Stimulated activated CD4-positive, alpha-beta T cell treated with anti-CD3 and anti-CD28 coated beads, Interleukin-15, amount 100 ng/mL, for 24 hours (primary cell): ENCODE data around the gene EVI5.
A peak's percentile ranks its signal among the peaks of the same experiment; 100 is the strongest.
"Not testable (repeated sequence)": the region's sequence is repeated elsewhere in the genome, so short reads cannot be mapped to it uniquely, and the experiment has no call there.

Experiments used
- DNase-seq: peaks from one replicate; pipeline ENCODE4 v3.0.0-alpha.2; 2020

EVI5 gene

GRCh38 chr1:92746255-92746654 lies 38.7 kb downstream of the EVI5 start:
- DNase-seq = not testable (repeated sequence)

DNA sequence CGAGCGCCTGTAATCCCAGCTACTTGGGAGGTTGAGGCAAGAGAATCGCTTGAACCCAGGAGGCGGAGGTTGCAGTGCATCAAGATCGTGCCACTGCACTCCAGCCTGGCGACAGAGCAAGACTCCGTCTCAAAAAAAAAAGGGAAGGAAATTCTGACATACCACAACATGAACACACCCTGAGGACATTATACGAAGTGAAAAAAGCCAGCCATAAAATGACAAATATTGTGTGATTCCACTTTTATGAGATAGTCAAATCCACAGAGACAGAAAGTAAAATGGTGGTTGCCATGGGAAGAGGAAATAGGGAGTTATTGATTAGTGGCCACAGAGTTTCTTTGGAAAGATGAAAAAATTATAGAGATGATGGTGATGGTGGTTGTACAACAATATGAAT lies 41.7 kb downstream of the EVI5 start:
- no peak for DNase-seq

GRCh38 chr1:92739669-92740524 lies 45.0 kb downstream of the EVI5 start:
- DNase-seq = no peak

DNA sequence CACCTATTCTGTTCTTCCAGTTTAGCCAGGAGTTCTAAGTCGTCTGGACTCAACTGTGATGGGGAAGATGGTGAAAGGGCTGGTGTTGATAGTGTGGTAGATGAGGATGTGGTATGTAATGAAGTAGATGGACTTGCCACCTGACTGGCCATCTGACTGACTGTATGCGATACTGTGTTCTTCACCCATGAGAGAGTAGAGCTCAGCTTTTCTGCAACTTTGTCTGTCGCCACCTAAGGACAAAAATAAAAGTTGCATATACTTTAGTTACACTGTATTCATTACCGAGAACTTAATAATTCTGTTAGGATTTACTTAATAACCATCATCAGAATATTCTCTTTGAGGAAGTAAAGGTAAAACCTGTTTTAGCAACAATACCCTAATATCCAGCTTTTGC lies 48.5 kb downstream of the EVI5 start:
- no peak for DNase-seq

DNA sequence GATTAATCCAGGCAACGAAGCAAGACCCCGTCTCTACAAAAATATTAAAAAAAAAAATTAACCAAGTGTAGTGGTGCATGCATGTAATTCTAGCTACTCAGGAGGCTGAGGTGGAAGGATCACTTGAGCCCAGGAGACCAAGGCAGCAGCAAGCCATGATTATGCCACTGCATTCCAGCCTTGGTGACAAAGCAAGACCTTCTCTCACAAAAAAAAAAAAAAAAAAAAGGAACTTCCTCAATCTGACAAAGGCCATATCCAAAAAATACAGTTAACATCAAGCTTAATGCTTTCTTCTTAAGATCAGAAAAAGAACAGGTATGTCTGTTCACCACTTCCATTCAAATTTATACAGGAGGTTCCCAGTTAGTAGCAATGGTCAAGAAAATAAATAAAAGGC lies 54.4 kb downstream of the EVI5 start:
- DNase-seq = no peak

- no peak for DNase-seq
Observed at GRCh38 chr1:92728697-92729096, 56.2 kb downstream of the EVI5 start.

GRCh38 chr1:92723713-92724112 lies 61.2 kb downstream of the EVI5 start:
- DNase-seq = not testable (repeated sequence)

- DNase-seq = no peak
Observed at GRCh38 chr1:92721886-92722285, 63.0 kb downstream of the EVI5 start.

GRCh38 chr1:92721157-92721556 lies 63.8 kb downstream of the EVI5 start:
- DNase-seq = not testable (repeated sequence)

DNA sequence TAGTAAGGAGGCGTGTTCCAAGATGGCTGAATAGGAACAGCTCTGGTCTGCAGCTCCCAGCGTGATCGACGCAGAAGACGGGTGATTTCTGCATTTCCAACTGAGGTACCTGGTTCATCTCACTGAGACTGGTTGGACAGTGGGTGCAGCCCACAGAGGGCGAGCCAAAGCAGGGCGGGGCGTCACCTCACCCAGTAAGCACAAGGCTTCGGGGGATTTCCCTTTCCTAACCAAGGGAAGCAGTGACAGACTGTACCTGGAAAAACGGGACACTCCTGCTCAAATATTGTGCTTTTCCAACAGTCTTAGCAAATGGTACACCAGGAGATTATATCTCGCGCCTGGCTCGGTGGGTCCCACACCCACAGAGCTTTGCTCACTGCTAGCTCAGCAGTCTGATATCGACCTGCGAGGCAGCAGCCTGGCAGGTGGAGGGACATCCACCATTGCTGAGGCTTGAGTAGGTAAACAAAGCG lies 69.4 kb downstream of the EVI5 start:
- DNase-seq = not testable (repeated sequence)

GRCh38 chr1:92713939-92714338 lies 71.0 kb downstream of the EVI5 start:
- DNase-seq = no peak

GRCh38 chr1:92711473-92712165 lies 73.3 kb downstream of the EVI5 start:
- DNase-seq = no peak

GRCh38 chr1:92709738-92710137 lies 75.2 kb downstream of the EVI5 start:
- peak; percentile 8 for DNase-seq

DNA sequence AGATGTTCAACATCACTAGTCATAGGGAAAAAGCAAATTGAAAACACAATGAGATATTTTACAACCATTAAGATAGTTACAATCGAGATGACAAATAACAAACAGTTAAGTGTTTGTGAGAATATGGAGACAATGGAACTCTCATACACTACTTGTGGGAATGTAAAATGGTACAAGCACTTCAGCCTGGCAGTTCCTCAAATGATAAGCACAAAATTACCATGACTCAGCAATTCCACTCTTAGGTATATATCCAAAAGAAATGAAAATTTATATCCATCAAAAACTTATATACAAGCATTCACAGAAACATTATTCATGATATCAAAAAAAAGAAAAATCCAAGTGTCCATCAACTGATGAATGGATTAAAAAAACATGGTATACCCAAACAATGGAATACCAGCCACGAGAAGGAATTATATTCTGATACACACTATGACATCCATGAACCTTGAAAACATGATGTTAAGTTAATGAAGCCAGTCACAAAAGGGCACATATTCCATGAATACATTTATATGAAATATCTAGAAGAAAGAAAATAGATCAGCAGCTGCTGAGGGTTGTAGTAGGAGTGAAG lies 76.4 kb downstream of the EVI5 start:
- DNase-seq = no peak

- no peak for DNase-seq
Observed at GRCh38 chr1:92707709-92708108, 77.2 kb downstream of the EVI5 start.

- DNase-seq = no peak
Observed at GRCh38 chr1:92707292-92707691, 77.6 kb downstream of the EVI5 start.

DNA sequence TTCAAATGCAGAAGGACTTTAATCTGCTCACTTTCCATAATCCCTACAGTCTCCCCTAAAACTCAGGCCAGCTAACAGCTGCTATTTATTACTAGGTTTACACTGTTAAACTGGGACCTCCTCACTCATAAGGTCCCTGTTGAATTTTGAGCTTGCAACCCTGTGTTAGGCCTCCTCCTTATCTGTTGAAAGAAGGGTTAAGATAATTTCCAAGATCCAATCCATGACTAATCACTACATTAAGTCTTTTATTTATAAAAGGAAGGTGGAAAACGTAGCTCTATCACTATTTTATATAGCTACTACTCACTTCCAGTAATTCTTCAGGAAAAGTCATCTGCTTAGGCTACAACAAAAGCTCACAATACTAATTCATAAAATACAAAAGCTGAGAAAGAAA lies 79.5 kb downstream of the EVI5 start:
- no peak for DNase-seq

- DNase-seq = no peak
Observed at GRCh38 chr1:92701147-92701546, 83.8 kb downstream of the EVI5 start.

DNA sequence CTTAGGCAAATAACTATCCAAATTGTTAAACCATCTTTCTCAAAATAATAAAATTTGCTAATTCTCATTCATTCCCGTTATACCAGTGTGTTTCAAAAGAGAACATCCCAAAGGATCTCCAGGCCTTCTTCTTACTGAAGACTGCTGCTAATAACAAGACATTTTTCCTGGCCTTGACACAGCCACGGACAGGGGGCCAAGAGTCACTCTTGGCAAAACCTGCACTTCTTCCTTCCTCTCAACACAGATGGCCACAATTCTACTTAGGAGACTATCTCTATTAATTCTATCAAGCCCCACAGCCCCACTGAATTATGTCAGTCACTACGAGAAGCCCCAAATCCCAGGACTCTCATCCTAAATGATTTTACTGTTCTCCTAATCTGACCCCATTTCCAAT lies 86.0 kb downstream of the EVI5 start:
- DNase-seq = no peak

- DNase-seq = no peak
Observed at GRCh38 chr1:92695104-92695503, 89.8 kb downstream of the EVI5 start.

- DNase-seq = no peak
Observed at GRCh38 chr1:92691925-92692324, 93.0 kb downstream of the EVI5 start.

DNA sequence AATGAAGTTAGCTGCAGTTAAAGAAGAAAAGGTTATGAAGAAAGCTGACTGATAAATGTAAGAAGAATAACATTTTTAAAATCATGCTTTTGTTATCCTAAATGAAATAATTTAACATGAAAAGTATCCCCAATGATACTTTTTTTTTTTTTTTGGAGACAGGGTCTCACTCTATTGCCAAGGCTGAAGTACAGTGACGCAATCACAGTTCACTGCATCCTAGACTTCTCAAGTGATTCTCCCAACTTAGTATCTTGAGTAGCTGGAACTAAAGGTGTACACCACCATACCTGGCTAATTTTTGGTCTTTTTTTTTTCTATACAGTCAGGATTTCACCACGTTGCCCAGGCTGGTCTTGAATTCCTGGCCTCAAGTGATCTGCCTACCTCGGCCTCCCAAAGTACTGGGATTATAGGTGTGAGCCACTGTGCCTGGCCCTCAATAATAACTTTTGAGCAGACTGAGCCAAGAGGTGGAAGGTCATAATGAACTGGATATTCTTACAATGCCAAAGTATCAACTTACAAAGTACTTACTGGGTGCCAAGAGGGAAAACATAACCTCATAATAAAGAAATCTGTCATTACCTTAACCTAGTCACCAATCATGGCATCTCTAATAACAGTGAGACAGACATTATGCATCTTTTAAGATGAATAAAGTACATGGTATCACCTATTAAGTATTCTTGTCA lies 94.5 kb downstream of the EVI5 start:
- DNase-seq = no peak

- no peak for DNase-seq
Observed at GRCh38 chr1:92679980-92680379, 104.9 kb downstream of the EVI5 start.
